IMR-90 (cell line): Measurements from ENCODE around the gene GMFB. TPM values are rescaled to one million over a fixed set of nuclear protein-coding genes. Genes with fewer than 3 reads are reported as not detected.
A peak's percentile ranks its signal among the peaks of the same experiment; 100 is the strongest.
"Not testable (repeated sequence)": the region's sequence is repeated elsewhere in the genome, so short reads cannot be mapped to it uniquely, and the experiment has no call there.

Source experiments
- ATAC-seq: fragments of 200-7000 bp; cut with Tn5 transposase; 2 replicates; pipeline ENCODE4 v1.9.1; 2020; ENCODE audit warnings: low read depth, mild to moderate bottlenecking, moderate library complexity
- BruUV-seq: library from RNA; stranded (reverse); fragments of 400-500 nt; replicated peaks from 2 replicates; lab custom pipeline; 2021; lab: Mats Ljungman, UMichigan
- CTCF ChIA-PET: fragments of 300-600 bp; formaldehyde crosslinking; extraction: SDS; loops from one replicate; lab custom pipeline; 2021; ENCODE audit warnings: antibody characterized with exemption; lab: Yijun Ruan, JAX
- POLR2A ChIA-PET: fragments of 300-600 bp; sonication (Branson Sonifier 250); formaldehyde crosslinking; loops from one replicate; lab custom pipeline; 2022; ENCODE audit warnings: antibody characterized with exemption; ENCODE audit not compliant: unreplicated experiment; lab: Charles Lee
- DNase-seq: peaks from one replicate; pipeline ENCODE4 v3.0.0; 2013
- H2AFZ ChIP-seq: replicated peaks from 2 replicates; pipeline ENCODE3; 2013; ENCODE audit warnings: low read length, mild to moderate bottlenecking; ENCODE audit not compliant: poor library complexity
- H2AK5ac ChIP-seq: 2 replicates; pipeline ENCODE4 v1.6.1; 2013; ENCODE audit warnings: low read depth, low read length, inconsistent platforms
- H2AK9ac ChIP-seq: replicated peaks from 2 replicates; pipeline ENCODE3; 2013; ENCODE audit warnings: mild to moderate bottlenecking, low read depth, low read length, moderate library complexity; ENCODE audit not compliant: poor library complexity
- H2BK120ac ChIP-seq: 2 replicates; pipeline ENCODE4 v1.6.1; 2013; ENCODE audit warnings: low read depth, low read length, inconsistent platforms
- H2BK15ac ChIP-seq: 3 replicates; pipeline ENCODE4 v1.6.1; 2013; ENCODE audit warnings: low read depth, low read length, inconsistent platforms
- H2BK20ac ChIP-seq: 2 replicates; pipeline ENCODE4 v1.6.1; 2013; ENCODE audit warnings: low read depth, mild to moderate bottlenecking, inconsistent platforms, low read length, moderate library complexity
- H2BK5ac ChIP-seq: 2 replicates; pipeline ENCODE4 v1.6.1; 2013; ENCODE audit warnings: mild to moderate bottlenecking, low read depth, low read length, inconsistent platforms; ENCODE audit not compliant: poor library complexity, severe bottlenecking
- H3K14ac ChIP-seq: replicated peaks from 2 replicates; pipeline ENCODE4 v1.6.1; 2013; ENCODE audit warnings: low read depth, low read length, inconsistent platforms
- H3K18ac ChIP-seq: 2 replicates; pipeline ENCODE4 v1.6.1; 2013; ENCODE audit warnings: low read depth, low read length, control low read depth
- H3K23ac ChIP-seq: 2 replicates; pipeline ENCODE4 v1.6.1; 2013; ENCODE audit warnings: low read depth, low read length, inconsistent platforms
- H3K27ac ChIP-seq: 2 replicates; pipeline ENCODE4 v1.5.1; 2013; ENCODE audit warnings: mild to moderate bottlenecking, control low read depth, low read length; ENCODE audit not compliant: insufficient read depth
- H3K27me3 ChIP-seq: 2 replicates; pipeline ENCODE4 v1.6.1; 2013; ENCODE audit warnings: low read length; ENCODE audit not compliant: control insufficient read depth, insufficient read depth
- H3K36me3 ChIP-seq: 2 replicates; pipeline ENCODE4 v1.6.1; 2013; ENCODE audit warnings: low read length, mixed read lengths; ENCODE audit not compliant: control insufficient read depth, insufficient read depth
- H3K4ac ChIP-seq: 2 replicates; pipeline ENCODE4 v1.6.1; 2013; ENCODE audit warnings: low read depth, low read length, inconsistent platforms
- H3K4me1 ChIP-seq: 2 replicates; pipeline ENCODE4 v1.6.1; 2013; ENCODE audit warnings: low read length, mixed read lengths; ENCODE audit not compliant: control insufficient read depth, insufficient read depth
- H3K4me2 ChIP-seq: 2 replicates; pipeline ENCODE4 v1.6.1; 2013; ENCODE audit warnings: low read depth, mild to moderate bottlenecking, control low read depth, low read length, moderate library complexity
- H3K4me3 ChIP-seq: 2 replicates; pipeline ENCODE4 v1.5.1; 2013; ENCODE audit warnings: low read depth, mild to moderate bottlenecking, control low read depth, low read length, moderate library complexity; ENCODE audit not compliant: insufficient read depth
- H3K56ac ChIP-seq: 2 replicates; pipeline ENCODE4 v1.6.1; 2013; ENCODE audit warnings: low read length, inconsistent platforms; ENCODE audit not compliant: insufficient read depth; ENCODE audit errors: extremely low read depth
- H3K79me1 ChIP-seq, 2 experiments: 2 replicates each; pipeline ENCODE4 v1.6.1; 2013; ENCODE audit warnings: low read length in 2 of 2, inconsistent platforms in 1 of 2, low read depth in 1 of 2
- H3K9ac ChIP-seq: 2 replicates; pipeline ENCODE4 v1.6.1; 2013; ENCODE audit warnings: low read depth, low read length, control low read depth
- H3K9me1 ChIP-seq: 2 replicates; pipeline ENCODE4 v1.6.1; 2013; ENCODE audit warnings: low read length, inconsistent platforms; ENCODE audit not compliant: insufficient read depth
- H3K9me3 ChIP-seq: 2 replicates; pipeline ENCODE4 v1.6.1; 2013; ENCODE audit warnings: low read length; ENCODE audit not compliant: control insufficient read depth, insufficient read depth
- H4K20me1 ChIP-seq: 2 replicates; pipeline ENCODE4 v1.6.1; 2013; ENCODE audit warnings: low read length, inconsistent platforms; ENCODE audit not compliant: insufficient read depth
- H4K5ac ChIP-seq: 2 replicates; pipeline ENCODE4 v1.6.1; 2013; ENCODE audit warnings: mild to moderate bottlenecking, low read depth, low read length, control low read depth
- H4K8ac ChIP-seq, 2 experiments: 2 replicates each; pipeline ENCODE4 v1.6.1; 2013; ENCODE audit warnings: low read depth in 2 of 2, low read length in 2 of 2, control low read depth in 1 of 2, inconsistent platforms in 1 of 2
- H4K91ac ChIP-seq: 2 replicates; pipeline ENCODE4 v1.6.1; 2013; ENCODE audit warnings: low read depth, low read length, inconsistent platforms; ENCODE audit not compliant: insufficient read depth
- BHLHE40 ChIP-seq: fragments of 150-350 bp; IDR thresholded peaks from 2 replicates; pipeline ENCODE4 v1.6.1; 2016; ENCODE audit warnings: mild to moderate bottlenecking, low read depth, low read length
- WGBS, 2 experiments: methylation state at CpG; one replicate each; pipeline versions ENCODE4 v1.1.5 to v1.1.7; 2013; ENCODE audit warnings: missing lambda C conversion rate in 2 of 2; ENCODE audit not compliant: insufficient read length in 1 of 2; ENCODE audit errors: extremely low coverage in 2 of 2; 5-methylcytosine and 5-hydroxymethylcytosine counted together
- dilution Hi-C: fragments of 300-500 bp; cut with HindIII; formaldehyde crosslinking; loops from one replicate; pipeline ENCODE4 v1.14.3; 2018; ENCODE audit warnings: low sequenced_read_pairs; ENCODE audit not compliant: unreplicated experiment
- in situ Hi-C: fragments of 300-500 bp; cut with MboI; formaldehyde crosslinking; loops from 3 replicates; pipeline ENCODE4 v1.14.3; 2019; ENCODE audit warnings: low sequenced_read_pairs, inconsistent platforms, mixed read lengths
- intact Hi-C: fragments of 100-400 bp; cut with micrococcal nuclease; formaldehyde crosslinking; loops from 2 replicates; pipeline ENCODE4 v1.10.0; 2022
- polyA plus RNA-seq, 3 experiments: library from polyadenylated mRNA; depleted of rRNA; stranded (reverse); fragments of >200 nt; gene quantifications; 2 replicates each; pipeline ENCODE4 v1.2.3, GENCODE V29; 2012; ENCODE audit warnings: low replicate concordance in 1 of 3
- total RNA-seq: library from RNA; depleted of rRNA; stranded (reverse); fragments of >200 nt; gene quantifications from 2 replicates; pipeline ENCODE4 v1.2.3, GENCODE V29; 2012

The GMFB gene
- total and polyA plus RNA-seq, 2 of the 4 experiments (the other 2 are of a cell fraction): 22.4 to 59.1 TPM

- H4K91ac ChIP-seq, H3K4me1 ChIP-seq, H3K79me1 ChIP-seq, intact Hi-C loops, CTCF ChIA-PET, H2AK9ac ChIP-seq, H3K4me3 ChIP-seq, H4K20me1 ChIP-seq, H4K8ac ChIP-seq, H3K14ac ChIP-seq, H3K4me2 ChIP-seq, H3K36me3 ChIP-seq, dilution Hi-C loops, H3K27me3 ChIP-seq, H2AK5ac ChIP-seq, H2BK15ac ChIP-seq, H2BK20ac ChIP-seq, H3K9ac ChIP-seq, H3K27ac ChIP-seq, H2BK5ac ChIP-seq, H3K9me3 ChIP-seq, H3K18ac ChIP-seq, H3K4ac ChIP-seq, H2AFZ ChIP-seq, POLR2A ChIA-PET, H3K23ac ChIP-seq, H3K9me1 ChIP-seq, H4K5ac ChIP-seq, H3K56ac ChIP-seq, in situ Hi-C loops, H2BK120ac ChIP-seq, BruUV-seq: not testable (repeated sequence)
- peak; percentile 44; the same call in 1 of the 2 replicates for ATAC-seq
- peak; percentile 74 for TF ChIP-seq BHLHE40
- 70% methylated on average over 2 of the region's 5 CpGs; no CpG with 5 or more reads in 1 of the 2 experiments for WGBS, 2 experiments
- DNase-seq: peak; percentile 61
These were observed 34.8 kb downstream of the GMFB start for GRCh38 chr14:54453990-54454389.
